GM21723 (cell line): Measurements from ENCODE around the gene TMEM132D.

Experiments
- ATAC-seq: cut with Tn5 transposase; IDR thresholded peaks from one replicate; pipeline ENCODE4 v1.9.1; 2021; ENCODE audit warnings: mild to moderate bottlenecking, moderate library complexity; ENCODE audit not compliant: unreplicated experiment

Gene TMEM132D

DNA sequence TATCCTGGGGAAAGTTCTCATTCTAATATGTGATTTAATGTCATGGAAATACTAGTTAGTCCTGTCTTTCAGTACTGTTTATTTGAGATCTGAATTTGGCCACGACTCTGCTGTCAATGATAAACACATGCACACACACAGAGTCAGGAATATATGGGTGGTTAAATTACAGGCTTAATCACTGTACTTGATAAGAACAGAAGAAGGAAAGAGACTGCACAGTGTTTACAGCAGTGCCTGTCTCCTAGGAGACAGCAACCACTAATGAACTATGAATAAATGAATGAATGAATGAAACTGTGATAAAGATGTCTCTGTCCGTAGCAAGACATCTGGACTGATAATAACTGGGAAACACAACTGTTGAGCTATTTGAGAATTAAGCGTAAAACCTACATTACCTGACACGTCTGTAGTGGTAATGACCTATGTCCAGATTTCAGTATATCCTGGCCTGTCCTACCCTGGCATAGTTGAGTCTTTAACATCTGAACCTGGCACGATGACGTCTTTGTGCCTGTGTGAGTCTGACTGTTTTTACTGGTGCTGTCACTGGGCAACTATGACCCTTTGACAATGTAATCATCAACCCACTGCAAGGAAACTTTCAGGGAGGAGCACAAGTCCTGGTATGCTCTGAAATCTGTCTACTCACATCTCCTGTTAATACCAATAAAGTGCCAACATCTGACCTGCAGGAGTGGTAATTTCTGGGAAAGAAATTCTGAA, 524.6 kb downstream of the TMEM132D start:
- no peak for ATAC-seq

- no peak for ATAC-seq
These were observed 525.3 kb downstream of the TMEM132D start for GRCh38 chr12:129378496-129378895.

DNA sequence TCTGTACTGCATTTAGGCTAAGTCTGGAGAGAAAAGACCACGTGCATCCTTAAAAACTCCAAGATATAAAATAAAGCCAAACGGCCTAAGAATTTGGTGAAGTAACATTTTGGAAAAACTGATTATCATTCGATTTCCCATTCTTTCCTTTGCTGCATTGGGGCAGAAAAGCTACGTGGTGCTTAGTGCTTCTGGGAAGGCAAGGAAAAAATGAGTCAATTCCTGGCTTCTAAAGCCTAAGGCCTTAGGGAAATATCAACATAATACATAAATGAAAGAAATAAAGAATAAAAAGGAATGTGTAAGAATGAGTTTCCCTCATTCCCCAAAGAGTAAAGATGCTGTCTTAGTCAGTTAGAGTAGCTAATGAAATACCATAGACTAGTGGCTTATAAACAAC, 530.1 kb downstream of the TMEM132D start:
- ATAC-seq: no peak

- ATAC-seq: no peak
These were observed 530.9 kb downstream of the TMEM132D start for GRCh38 chr12:129372876-129373275.

GRCh38 chr12:129372348-129372747, 531.5 kb downstream of the TMEM132D start:
- no peak for ATAC-seq

- no peak for ATAC-seq
These were observed 532.6 kb downstream of the TMEM132D start for GRCh38 chr12:129371268-129371667.

DNA sequence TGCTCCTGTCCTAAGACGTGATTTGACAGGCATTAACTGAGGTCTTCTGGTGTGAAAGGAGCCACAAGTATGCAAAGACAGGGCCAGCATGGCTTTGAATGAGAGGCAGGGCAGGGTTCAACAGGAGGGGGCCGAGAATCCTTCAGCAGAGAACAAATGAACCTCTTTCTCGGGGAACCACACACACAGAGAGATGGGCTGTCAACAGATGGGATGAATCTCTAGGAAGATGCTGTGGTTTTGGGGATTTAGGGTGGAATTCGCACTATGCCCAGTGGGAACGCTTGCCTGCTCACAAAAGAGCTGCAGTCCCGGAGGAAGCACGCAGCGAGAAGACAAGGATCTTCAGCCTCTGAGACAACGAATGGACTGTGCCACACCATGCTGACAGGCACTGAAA, 537.2 kb downstream of the TMEM132D start:
- no peak for ATAC-seq

DNA sequence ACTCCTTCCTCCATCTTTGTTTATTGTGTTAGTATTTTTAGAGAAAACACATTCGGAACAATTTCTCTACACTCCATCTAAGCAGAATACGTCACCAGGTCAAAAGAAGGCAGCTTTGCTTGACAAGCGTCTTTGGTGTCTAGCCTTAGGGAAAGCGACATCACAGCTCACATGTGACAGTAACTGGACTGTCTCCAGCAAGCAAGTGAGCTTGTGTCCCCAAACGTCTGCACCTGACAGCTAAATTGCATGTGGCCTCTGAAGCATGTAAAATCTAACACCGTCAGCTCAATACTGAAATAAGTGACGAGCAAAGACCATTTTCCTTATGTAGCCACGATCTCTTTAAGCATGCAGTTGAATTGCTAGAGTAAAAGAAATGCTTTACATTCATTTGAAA, 540.8 kb downstream of the TMEM132D start:
- no peak for ATAC-seq

- no peak for ATAC-seq
These were observed 546.6 kb downstream of the TMEM132D start for GRCh38 chr12:129357233-129357632.

GRCh38 chr12:129351481-129351880, 552.3 kb downstream of the TMEM132D start:
- no peak for ATAC-seq

GRCh38 chr12:129339336-129339735, 564.5 kb downstream of the TMEM132D start:
- ATAC-seq: no peak

DNA sequence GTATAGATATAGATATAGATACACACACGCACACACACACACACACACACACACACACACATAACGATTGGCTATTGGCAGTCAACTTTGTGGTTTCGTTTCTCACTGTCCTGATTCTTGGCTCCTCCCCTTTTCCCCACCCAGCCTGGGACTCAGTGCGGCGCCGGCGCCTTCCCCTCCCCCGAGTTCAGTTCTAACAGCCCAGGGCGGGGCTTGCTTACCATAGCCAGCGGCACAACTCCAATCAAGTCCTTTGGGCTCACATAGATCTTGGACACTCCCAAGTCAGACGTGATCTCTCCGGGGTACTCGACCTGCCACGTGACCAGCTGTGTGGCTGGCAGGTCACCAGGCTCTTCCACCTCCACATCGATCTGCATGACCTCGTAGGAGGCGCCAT, 566.4 kb downstream of the TMEM132D start:
- no peak for ATAC-seq

GRCh38 chr12:129335773-129336172, 568.1 kb downstream of the TMEM132D start:
- ATAC-seq: no peak

GRCh38 chr12:129332286-129332685, 571.5 kb downstream of the TMEM132D start:
- ATAC-seq: no peak

DNA sequence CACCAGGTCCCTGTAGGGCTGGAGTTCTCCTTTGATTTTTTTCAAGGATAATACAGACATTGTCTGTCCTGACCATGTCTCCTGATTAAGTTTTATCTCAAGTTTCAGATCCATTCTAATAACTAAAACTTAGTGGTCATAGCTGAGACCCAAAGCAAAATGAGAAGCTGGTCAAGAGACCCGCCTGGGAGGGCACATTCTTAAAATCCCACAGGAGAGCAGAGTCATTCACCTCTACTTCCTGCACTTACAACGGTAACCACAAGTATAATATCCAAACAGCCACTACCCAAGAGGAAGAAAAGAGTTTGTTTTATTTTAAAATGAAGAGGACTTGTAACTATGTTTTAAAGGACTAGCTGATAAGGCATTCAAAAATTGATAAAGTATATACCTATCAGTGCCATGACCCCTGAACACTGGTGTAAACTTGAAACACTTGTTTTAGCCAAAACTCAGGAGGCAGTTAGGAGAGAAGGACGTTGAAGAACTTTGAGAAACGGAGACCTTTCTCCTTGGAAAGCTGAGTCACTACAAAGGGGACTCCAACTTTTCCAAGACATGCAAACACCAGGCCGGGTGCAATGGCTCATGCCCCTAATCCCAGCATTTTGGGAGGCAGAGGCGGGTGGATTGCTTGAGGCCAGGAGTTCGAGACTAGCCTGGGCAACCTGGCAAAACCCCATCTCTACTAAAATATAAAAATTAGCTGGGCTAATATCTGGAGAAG, 572.3 kb downstream of the TMEM132D start:
- ATAC-seq: no peak

DNA sequence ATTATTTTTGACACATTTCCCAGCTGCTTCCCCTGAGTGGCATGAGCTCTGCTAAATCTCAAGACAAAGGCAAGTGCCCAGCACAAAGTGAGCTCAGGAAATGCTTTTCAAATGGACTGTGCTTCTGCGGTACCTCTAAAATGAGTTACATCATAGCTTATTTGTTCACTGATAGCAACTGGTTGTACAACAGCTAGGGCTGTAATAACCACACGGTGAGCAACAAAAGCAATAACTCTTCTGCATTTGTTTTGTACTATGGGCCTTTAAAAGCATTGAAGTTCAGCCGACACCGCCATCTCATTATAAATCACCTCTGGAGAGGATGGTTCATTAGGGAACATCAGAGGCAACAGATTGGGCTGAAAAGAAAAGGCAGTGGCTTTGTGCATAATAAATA, 575.6 kb downstream of the TMEM132D start:
- ATAC-seq: no peak

DNA sequence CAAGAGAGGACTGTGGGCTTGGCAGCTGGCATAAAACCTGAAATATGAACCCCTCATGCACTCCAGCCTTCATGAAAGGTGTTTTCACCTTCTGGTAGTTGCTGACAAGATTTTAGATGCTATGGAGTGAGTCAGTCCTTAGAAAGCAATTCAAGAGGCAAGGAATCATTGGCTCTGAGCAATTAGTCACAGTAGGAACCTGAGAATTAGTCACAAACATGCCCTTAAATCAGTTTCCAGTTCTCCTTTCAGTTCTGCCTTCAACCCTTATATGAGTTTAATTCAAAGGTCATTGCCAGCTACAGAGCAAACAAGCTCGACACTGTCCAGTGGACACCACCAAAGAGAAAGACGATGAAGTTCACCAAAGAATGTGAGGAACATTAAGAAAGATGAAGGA, 578.3 kb downstream of the TMEM132D start:
- ATAC-seq: no peak

- ATAC-seq: no peak
These were observed 591.8 kb downstream of the TMEM132D start for GRCh38 chr12:129312048-129312447.

DNA sequence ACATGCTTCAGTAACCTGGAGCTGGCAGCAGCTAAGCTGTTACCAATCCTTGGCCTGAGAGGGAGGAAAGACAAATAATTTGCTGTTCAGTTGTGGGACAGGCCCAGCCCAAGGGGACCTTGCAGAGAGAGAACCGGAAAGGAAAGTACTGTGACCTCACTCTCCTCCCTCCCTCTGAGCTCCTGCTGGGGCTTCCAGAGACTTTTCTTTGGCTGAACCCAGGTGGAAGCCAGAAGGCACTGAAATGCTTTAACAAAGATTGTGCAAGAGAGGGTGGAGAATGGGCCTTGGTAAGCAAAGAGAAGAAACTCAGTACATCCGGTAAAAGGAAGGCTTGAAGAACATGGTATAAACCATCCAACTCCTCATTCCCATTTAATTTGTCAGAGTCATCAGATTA, 593.5 kb downstream of the TMEM132D start:
- ATAC-seq: no peak

DNA sequence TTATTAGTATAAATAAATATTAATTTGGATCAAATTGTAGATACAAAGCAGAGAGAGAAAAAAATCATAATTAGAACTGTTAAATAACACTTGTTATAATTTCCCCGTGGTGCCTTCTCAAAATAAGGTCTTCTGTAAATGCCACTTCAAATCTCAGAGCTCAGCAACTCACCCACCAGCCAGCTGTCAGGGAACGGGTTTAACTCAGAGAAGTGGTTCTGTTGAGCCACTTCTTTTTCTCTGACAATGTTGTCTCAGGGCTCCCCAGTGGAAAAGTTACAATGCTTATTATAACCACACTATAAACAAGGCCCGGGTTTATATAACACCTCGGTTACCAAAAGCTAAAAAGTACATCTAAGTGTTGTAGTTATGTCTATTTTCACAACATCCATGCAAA, 598.0 kb downstream of the TMEM132D start:
- no peak for ATAC-seq

- ATAC-seq: no peak
These were observed 599.3 kb downstream of the TMEM132D start for GRCh38 chr12:129304529-129304928.

GRCh38 chr12:129300011-129300410, 603.8 kb downstream of the TMEM132D start:
- ATAC-seq: no peak

- no peak for ATAC-seq
These were observed 604.9 kb downstream of the TMEM132D start for GRCh38 chr12:129298921-129299320.
